ENCODE measurements around the gene CHI3L1.

GRCh38 chr1:203187689-203188264 is 1.3 kb upstream of the CHI3L1 start:
- TF ChIP-seq CTCF (IDR thresholded peaks at IDR 0.05 in 2 of 3, conservative IDR thresholded peaks at IDR 0.05 in 1 of 3; ENCODE audit: borderline replicate concordance in 1 of 3, insufficient read depth in 1 of 3, low read depth in 2 of 3, low read length in 2 of 3): no peak
- TF ChIP-seq POLR2A (IDR thresholded peaks at IDR 0.05; ENCODE audit: borderline replicate concordance, extremely low read depth, insufficient read depth, insufficient read length): no peak
- TF ChIP-seq ZNF274 (IDR thresholded peaks at IDR 0.05; ENCODE audit: low read depth, low read length): no peak
- TF ChIP-seq ZFX (IDR thresholded peaks at IDR 0.05): no peak
- no peak for TF ChIP-seq JUND (IDR thresholded peaks at IDR 0.05)
- TF ChIP-seq SP1 (IDR thresholded peaks at IDR 0.05; ENCODE audit: low read depth): no peak
- no peak for TF ChIP-seq EZH2 (IDR thresholded peaks at IDR 0.05)
- TF ChIP-seq POLR2AphosphoS5 (IDR thresholded peaks at IDR 0.05; ENCODE audit: low read depth, low read length): no peak
- TF ChIP-seq ELF1 (IDR thresholded peaks at IDR 0.05; ENCODE audit: borderline replicate concordance, low read depth): no peak
- TF ChIP-seq, protein P1, sequence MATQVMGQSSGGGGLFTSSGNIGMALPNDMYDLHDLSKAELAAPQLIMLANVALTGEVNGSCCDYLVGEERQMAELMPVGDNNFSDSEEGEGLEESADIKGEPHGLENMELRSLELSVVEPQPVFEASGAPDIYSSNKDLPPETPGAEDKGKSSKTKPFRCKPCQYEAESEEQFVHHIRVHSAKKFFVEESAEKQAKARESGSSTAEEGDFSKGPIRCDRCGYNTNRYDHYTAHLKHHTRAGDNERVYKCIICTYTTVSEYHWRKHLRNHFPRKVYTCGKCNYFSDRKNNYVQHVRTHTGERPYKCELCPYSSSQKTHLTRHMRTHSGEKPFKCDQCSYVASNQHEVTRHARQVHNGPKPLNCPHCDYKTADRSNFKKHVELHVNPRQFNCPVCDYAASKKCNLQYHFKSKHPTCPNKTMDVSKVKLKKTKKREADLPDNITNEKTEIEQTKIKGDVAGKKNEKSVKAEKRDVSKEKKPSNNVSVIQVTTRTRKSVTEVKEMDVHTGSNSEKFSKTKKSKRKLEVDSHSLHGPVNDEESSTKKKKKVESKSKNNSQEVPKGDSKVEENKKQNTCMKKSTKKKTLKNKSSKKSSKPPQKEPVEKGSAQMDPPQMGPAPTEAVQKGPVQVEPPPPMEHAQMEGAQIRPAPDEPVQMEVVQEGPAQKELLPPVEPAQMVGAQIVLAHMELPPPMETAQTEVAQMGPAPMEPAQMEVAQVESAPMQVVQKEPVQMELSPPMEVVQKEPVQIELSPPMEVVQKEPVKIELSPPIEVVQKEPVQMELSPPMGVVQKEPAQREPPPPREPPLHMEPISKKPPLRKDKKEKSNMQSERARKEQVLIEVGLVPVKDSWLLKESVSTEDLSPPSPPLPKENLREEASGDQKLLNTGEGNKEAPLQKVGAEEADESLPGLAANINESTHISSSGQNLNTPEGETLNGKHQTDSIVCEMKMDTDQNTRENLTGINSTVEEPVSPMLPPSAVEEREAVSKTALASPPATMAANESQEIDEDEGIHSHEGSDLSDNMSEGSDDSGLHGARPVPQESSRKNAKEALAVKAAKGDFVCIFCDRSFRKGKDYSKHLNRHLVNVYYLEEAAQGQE (IDR thresholded peaks at IDR 0.05; ENCODE audit: low read depth): no peak
- TF ChIP-seq ATF3 (IDR thresholded peaks at IDR 0.05): no peak
